ENCODE data around the gene ZFP92. TPM values are rescaled to one million over a fixed set of nuclear protein-coding genes. Genes with fewer than 3 reads are reported as not detected.
A peak's percentile ranks its signal among the peaks of the same experiment; 100 is the strongest.

The ZFP92 gene
- total RNA-seq, 1 donor from 2014 or later: 0.27 TPM

DNA sequence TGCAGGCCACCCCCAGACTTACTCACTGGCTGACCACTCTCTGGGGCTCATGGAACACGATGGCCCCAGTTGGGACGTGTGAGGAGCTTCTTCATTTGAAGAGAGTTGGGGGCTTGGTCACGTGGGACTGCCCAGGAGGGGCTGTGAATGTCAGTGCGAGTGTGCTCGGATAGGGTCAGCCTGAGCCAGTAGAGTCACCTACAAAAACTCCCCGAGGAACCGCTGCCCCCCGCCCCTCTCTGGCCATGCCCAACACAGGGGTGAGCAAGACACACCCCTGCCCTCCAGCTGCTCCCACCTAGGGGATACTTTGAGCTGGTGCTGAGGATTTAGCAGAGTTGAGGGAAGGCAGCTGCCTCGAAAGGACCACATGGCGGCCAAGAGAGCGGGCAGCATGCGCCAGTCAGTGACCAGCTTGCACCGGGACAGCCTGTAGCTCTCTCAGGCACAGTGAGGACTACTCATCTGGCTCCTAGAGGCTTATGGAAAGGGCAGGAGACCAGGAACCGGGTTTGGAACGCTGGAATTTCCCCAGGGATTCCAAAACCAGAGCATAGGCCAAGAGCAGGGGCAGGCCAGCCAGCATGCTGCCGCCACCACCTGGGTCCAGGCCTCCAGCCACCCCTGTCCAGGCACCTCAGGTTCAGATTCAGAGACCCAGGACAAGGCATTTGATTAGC lies 18.5 kb upstream of the ZFP92 start:
- no peaks in the 10 kb centered on the region for H4K20me1 ChIP-seq (ENCODE audit: insufficient read depth, low read length)
- H2AFZ ChIP-seq (ENCODE audit: low read depth, low read length): no peak overlapping the region
- no peak overlapping the region for H3K4me2 ChIP-seq (ENCODE audit: low read length)
- no peak overlapping the region for H3K4me3 ChIP-seq (ENCODE audit: insufficient read depth, low read depth, low read length)
- DNase-seq (ENCODE audit: low read depth): no peak
- Mint-ChIP-seq H3K4me1 (ENCODE audit: low read depth, unreplicated experiment) (no peaks in the 10 kb centered on the region), H3K27me3 (ENCODE audit: low read depth, unreplicated experiment) (peaks cover 14% of the 10 kb centered on the region), H3K4me3 (ENCODE audit: unreplicated experiment) (no peak overlapping the region), H3K27ac (ENCODE audit: unreplicated experiment) (no peak overlapping the region), H3K36me3 (ENCODE audit: low read depth, unreplicated experiment) (no peaks in the 10 kb centered on the region), H3K9me3 (ENCODE audit: unreplicated experiment) (no peaks in the 10 kb centered on the region)
- no peak overlapping the region for H3K27ac ChIP-seq (ENCODE audit: low read depth, low read length)
- TF ChIP-seq EZH2 (IDR thresholded peaks at IDR 0.05; ENCODE audit: insufficient read depth, low read length): no peak
- no peak for TF ChIP-seq CTCF (IDR thresholded peaks at IDR 0.05; ENCODE audit: insufficient read depth, low read depth, low read length)
- H3K27me3 ChIP-seq (ENCODE audit: insufficient read depth, low read length): no peaks in the 10 kb centered on the region
- no peaks in the 10 kb centered on the region for H3K4me1 ChIP-seq (ENCODE audit: insufficient read depth, low read length)
- FAIRE-seq: no peak
- no peak overlapping the region for H3K9ac ChIP-seq (ENCODE audit: low read length)
- H3K9me3 ChIP-seq (ENCODE audit: insufficient read depth, low read depth, low read length): no peaks in the 10 kb centered on the region
- no peaks in the 10 kb centered on the region for H3K36me3 ChIP-seq (ENCODE audit: insufficient read depth, low read length)
- H3K79me2 ChIP-seq (ENCODE audit: insufficient read depth, low read length): no peaks in the 10 kb centered on the region

GRCh38 chrX:153394612-153395011 lies 16.7 kb upstream of the ZFP92 start:
- peak; percentile 23 for FAIRE-seq
- H3K9me3 Mint-ChIP-seq (ENCODE audit: unreplicated experiment): no peaks in the 10 kb centered on the region
- no peaks in the 10 kb centered on the region for H3K4me1 ChIP-seq (ENCODE audit: insufficient read depth, low read length)
- TF ChIP-seq EZH2 (IDR thresholded peaks at IDR 0.05; ENCODE audit: insufficient read depth, low read length) (no peak), CTCF (IDR thresholded peaks at IDR 0.05; ENCODE audit: insufficient read depth, low read depth, low read length) (no peak)
- H3K79me2 ChIP-seq (ENCODE audit: insufficient read depth, low read length): no peaks in the 10 kb centered on the region
- no peak overlapping the region for H2AFZ ChIP-seq (ENCODE audit: low read depth, low read length)
- peaks cover 19% of the 10 kb centered on the region for H3K27me3 Mint-ChIP-seq (ENCODE audit: low read depth, unreplicated experiment)
- H3K4me1 Mint-ChIP-seq (ENCODE audit: low read depth, unreplicated experiment): no peaks in the 10 kb centered on the region
- H3K4me2 ChIP-seq (ENCODE audit: low read length): no peak overlapping the region
- no peak overlapping the region for H3K4me3 Mint-ChIP-seq (ENCODE audit: unreplicated experiment)
- H3K9ac ChIP-seq (ENCODE audit: low read length): no peak overlapping the region
- H3K27ac Mint-ChIP-seq (ENCODE audit: unreplicated experiment): no peak overlapping the region
- H3K27ac ChIP-seq (ENCODE audit: low read depth, low read length): no peak overlapping the region
- H3K27me3 ChIP-seq (ENCODE audit: insufficient read depth, low read length): no peaks in the 10 kb centered on the region
- no peaks in the 10 kb centered on the region for H3K9me3 ChIP-seq (ENCODE audit: insufficient read depth, low read depth, low read length)
- no peaks in the 10 kb centered on the region for H3K36me3 Mint-ChIP-seq (ENCODE audit: low read depth, unreplicated experiment)
- DNase-seq (ENCODE audit: low read depth): no peak
- no peak overlapping the region for H3K4me3 ChIP-seq (ENCODE audit: insufficient read depth, low read depth, low read length)
- no peaks in the 10 kb centered on the region for H3K36me3 ChIP-seq (ENCODE audit: insufficient read depth, low read length)
- H4K20me1 ChIP-seq (ENCODE audit: insufficient read depth, low read length): no peaks in the 10 kb centered on the region

DNA sequence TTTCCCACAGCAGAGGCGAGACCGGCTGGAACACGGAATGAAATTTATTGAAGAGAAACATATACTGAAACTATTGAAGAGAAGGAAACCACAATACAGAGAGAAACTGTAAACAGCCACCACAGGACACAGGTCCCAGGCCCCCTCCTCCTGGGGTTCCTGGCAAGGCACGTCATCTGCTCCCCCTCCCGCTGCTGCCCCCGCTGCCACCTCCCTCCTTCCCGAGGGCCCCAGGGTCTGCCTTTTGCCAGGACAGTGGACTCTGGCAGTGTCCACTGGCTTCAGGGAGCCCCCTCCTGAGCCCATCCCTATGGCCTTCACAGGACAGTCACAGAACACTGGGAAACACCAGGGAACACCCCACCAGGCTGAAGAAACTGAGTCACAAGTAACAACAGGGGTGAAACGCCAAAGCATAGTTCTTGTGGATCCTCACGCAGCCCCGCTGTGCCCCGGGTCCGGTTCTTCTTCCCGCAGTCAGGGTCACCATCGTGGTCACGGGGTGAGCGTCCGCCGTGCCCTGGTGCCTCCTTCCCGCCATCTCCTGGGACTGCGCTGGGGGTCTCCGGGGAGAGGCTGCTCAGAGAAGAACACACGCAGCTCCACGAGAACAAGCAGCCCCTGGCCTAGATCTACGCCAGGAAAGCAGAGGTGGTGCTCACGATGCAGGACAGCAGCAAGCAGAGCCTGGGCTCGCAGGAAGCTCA lies 15.5 kb upstream of the ZFP92 start:
- no peak overlapping the region for H2AFZ ChIP-seq (ENCODE audit: low read depth, low read length)
- H3K79me2 ChIP-seq (ENCODE audit: insufficient read depth, low read length): no peaks in the 10 kb centered on the region
- no peak overlapping the region for H3K9ac ChIP-seq (ENCODE audit: low read length)
- no peak overlapping the region for H3K4me3 ChIP-seq (ENCODE audit: insufficient read depth, low read depth, low read length)
- no peaks in the 10 kb centered on the region for H3K4me1 ChIP-seq (ENCODE audit: insufficient read depth, low read length)
- no peaks in the 10 kb centered on the region for H3K36me3 ChIP-seq (ENCODE audit: insufficient read depth, low read length)
- no peak for DNase-seq (ENCODE audit: low read depth)
- no peaks in the 10 kb centered on the region for H4K20me1 ChIP-seq (ENCODE audit: insufficient read depth, low read length)
- no peak for FAIRE-seq
- no peak overlapping the region for H3K4me2 ChIP-seq (ENCODE audit: low read length)
- H3K27ac ChIP-seq (ENCODE audit: low read depth, low read length): no peak overlapping the region
- H3K27me3 ChIP-seq (ENCODE audit: insufficient read depth, low read length): no peaks in the 10 kb centered on the region
- H3K36me3 Mint-ChIP-seq (ENCODE audit: low read depth, unreplicated experiment): no peaks in the 10 kb centered on the region
- H3K27me3 Mint-ChIP-seq (ENCODE audit: low read depth, unreplicated experiment): peaks cover 19% of the 10 kb centered on the region
- H3K27ac Mint-ChIP-seq (ENCODE audit: unreplicated experiment): no peak overlapping the region
- TF ChIP-seq EZH2 (IDR thresholded peaks at IDR 0.05; ENCODE audit: insufficient read depth, low read length): no peak
- TF ChIP-seq CTCF (IDR thresholded peaks at IDR 0.05; ENCODE audit: insufficient read depth, low read depth, low read length): no peak
- no peaks in the 10 kb centered on the region for H3K9me3 ChIP-seq (ENCODE audit: insufficient read depth, low read depth, low read length)
- no peaks in the 10 kb centered on the region for H3K9me3 Mint-ChIP-seq (ENCODE audit: unreplicated experiment)
- no peaks in the 10 kb centered on the region for H3K4me1 Mint-ChIP-seq (ENCODE audit: low read depth, unreplicated experiment)
- H3K4me3 Mint-ChIP-seq (ENCODE audit: unreplicated experiment): no peak overlapping the region

All from astrocyte (in vitro differentiated cells and primary cell).